HL-60 (cell line): ENCODE measurements around the gene ATP10D.

Experiments
- GABPA ChIP-seq: IDR thresholded peaks from 2 replicates; pipeline ENCODE4 v1.6.1; 2012; ENCODE audit warnings: low read depth
- POLR2AphosphoS5 ChIP-seq: IDR thresholded peaks from 2 replicates; pipeline ENCODE4 v1.6.1; 2012; ENCODE audit warnings: low read depth
- REST ChIP-seq: IDR thresholded peaks from 2 replicates; pipeline ENCODE4 v1.6.1; 2012; ENCODE audit warnings: low read depth; ENCODE audit not compliant: insufficient replicate concordance
- SPI1 ChIP-seq: IDR thresholded peaks from 2 replicates; pipeline ENCODE4 v1.6.1; 2012; ENCODE audit warnings: low read depth, mild to moderate bottlenecking, borderline replicate concordance
- TF ChIP-seq, protein P1 (sequence below): IDR thresholded peaks from one replicate; pipeline ENCODE4 v1.5.1; 2011; ENCODE audit warnings: low read length, control low read depth, inconsistent platforms; ENCODE audit not compliant: insufficient read depth

GRCh38 chr4:47615385-47615784, 130.3 kb downstream of the ATP10D start:
- TF ChIP-seq, protein P1, sequence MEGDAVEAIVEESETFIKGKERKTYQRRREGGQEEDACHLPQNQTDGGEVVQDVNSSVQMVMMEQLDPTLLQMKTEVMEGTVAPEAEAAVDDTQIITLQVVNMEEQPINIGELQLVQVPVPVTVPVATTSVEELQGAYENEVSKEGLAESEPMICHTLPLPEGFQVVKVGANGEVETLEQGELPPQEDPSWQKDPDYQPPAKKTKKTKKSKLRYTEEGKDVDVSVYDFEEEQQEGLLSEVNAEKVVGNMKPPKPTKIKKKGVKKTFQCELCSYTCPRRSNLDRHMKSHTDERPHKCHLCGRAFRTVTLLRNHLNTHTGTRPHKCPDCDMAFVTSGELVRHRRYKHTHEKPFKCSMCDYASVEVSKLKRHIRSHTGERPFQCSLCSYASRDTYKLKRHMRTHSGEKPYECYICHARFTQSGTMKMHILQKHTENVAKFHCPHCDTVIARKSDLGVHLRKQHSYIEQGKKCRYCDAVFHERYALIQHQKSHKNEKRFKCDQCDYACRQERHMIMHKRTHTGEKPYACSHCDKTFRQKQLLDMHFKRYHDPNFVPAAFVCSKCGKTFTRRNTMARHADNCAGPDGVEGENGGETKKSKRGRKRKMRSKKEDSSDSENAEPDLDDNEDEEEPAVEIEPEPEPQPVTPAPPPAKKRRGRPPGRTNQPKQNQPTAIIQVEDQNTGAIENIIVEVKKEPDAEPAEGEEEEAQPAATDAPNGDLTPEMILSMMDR = no peak
- TF ChIP-seq POLR2AphosphoS5 = no peak
- TF ChIP-seq REST = no peak
- no peak for TF ChIP-seq GABPA
- TF ChIP-seq SPI1 = no peak
